ENCODE measurements around the gene EIF2D.

The EIF2D gene

GRCh38 chr1:206656936-206657335 is 44.7 kb upstream of the EIF2D start:
- Histone ChIP-seq H3K36me3 (ENCODE audit: insufficient read depth, low read length) (no peaks in the 10 kb centered on the region), H3K4me2 (ENCODE audit: insufficient read depth, low read length) (no peak overlapping the region), H3K27ac (ENCODE audit: low read length) (no peak overlapping the region), H3K9ac (ENCODE audit: low read depth, low read length) (no peak overlapping the region), H4K20me1 (ENCODE audit: insufficient read depth, low read length) (no peaks in the 10 kb centered on the region), H3K27me3 (ENCODE audit: insufficient read depth, low read length, poor library complexity) (no peaks in the 10 kb centered on the region), H3K79me2 (ENCODE audit: insufficient read depth, low read length) (no peaks in the 10 kb centered on the region), H2AFZ (ENCODE audit: low read depth, low read length) (no peak overlapping the region), H3K4me1 (ENCODE audit: insufficient read depth, low read length) (peaks cover 5% of the 10 kb centered on the region), H3K4me3 (ENCODE audit: low read depth in 1 of 2, low read length in 2 of 2) (no peak overlapping the region), H3K9me3 (ENCODE audit: insufficient read depth, low read length, severe bottlenecking) (no peaks in the 10 kb centered on the region)
- TF ChIP-seq EZH2 (IDR thresholded peaks at IDR 0.05; ENCODE audit: borderline replicate concordance, low read depth, low read length, severe bottlenecking): no peak
- no peak for TF ChIP-seq CTCF (IDR thresholded peaks at IDR 0.05; ENCODE audit: borderline replicate concordance, extremely low read depth, low read length, poor library complexity, severe bottlenecking)
- no peak for ATAC-seq (ENCODE audit: insufficient read depth, low read depth)
- no peak for DNase-seq

- no peak overlapping the region for H3K4me3 ChIP-seq (ENCODE audit: low read depth in 1 of 2, low read length in 2 of 2)
- H3K4me1 ChIP-seq (ENCODE audit: insufficient read depth, low read length): peaks cover 5% of the 10 kb centered on the region
- H3K79me2 ChIP-seq (ENCODE audit: insufficient read depth, low read length): no peaks in the 10 kb centered on the region
- H3K9ac ChIP-seq (ENCODE audit: low read depth, low read length): no peak overlapping the region
- no peak for TF ChIP-seq CTCF (IDR thresholded peaks at IDR 0.05; ENCODE audit: borderline replicate concordance, extremely low read depth, low read length, poor library complexity, severe bottlenecking)
- no peak for TF ChIP-seq EZH2 (IDR thresholded peaks at IDR 0.05; ENCODE audit: borderline replicate concordance, low read depth, low read length, severe bottlenecking)
- H3K36me3 ChIP-seq (ENCODE audit: insufficient read depth, low read length): no peaks in the 10 kb centered on the region
- no peaks in the 10 kb centered on the region for H3K27me3 ChIP-seq (ENCODE audit: insufficient read depth, low read length, poor library complexity)
- no peaks in the 10 kb centered on the region for H4K20me1 ChIP-seq (ENCODE audit: insufficient read depth, low read length)
- H2AFZ ChIP-seq (ENCODE audit: low read depth, low read length): no peak overlapping the region
- no peak overlapping the region for H3K4me2 ChIP-seq (ENCODE audit: insufficient read depth, low read length)
- H3K9me3 ChIP-seq (ENCODE audit: insufficient read depth, low read length, severe bottlenecking): no peaks in the 10 kb centered on the region
- no peak overlapping the region for H3K27ac ChIP-seq (ENCODE audit: low read length)
- DNase-seq (no peak), ATAC-seq (ENCODE audit: insufficient read depth, low read depth) (no peak)
Observed at GRCh38 chr1:206655471-206655882, 43.2 kb upstream of the EIF2D start.

GRCh38 chr1:206654828-206655227 is 42.6 kb upstream of the EIF2D start:
- H3K9me3 ChIP-seq (ENCODE audit: insufficient read depth, low read length, severe bottlenecking): no peaks in the 10 kb centered on the region
- no peaks in the 10 kb centered on the region for H3K79me2 ChIP-seq (ENCODE audit: insufficient read depth, low read length)
- H3K4me2 ChIP-seq (ENCODE audit: insufficient read depth, low read length): no peak overlapping the region
- no peaks in the 10 kb centered on the region for H4K20me1 ChIP-seq (ENCODE audit: insufficient read depth, low read length)
- H3K36me3 ChIP-seq (ENCODE audit: insufficient read depth, low read length): no peaks in the 10 kb centered on the region
- H3K4me3 ChIP-seq (ENCODE audit: low read depth in 1 of 2, low read length in 2 of 2): no peak overlapping the region
- DNase-seq: no peak
- H3K9ac ChIP-seq (ENCODE audit: low read depth, low read length): no peak overlapping the region
- no peak for ATAC-seq (ENCODE audit: insufficient read depth, low read depth)
- H3K4me1 ChIP-seq (ENCODE audit: insufficient read depth, low read length): peaks cover 5% of the 10 kb centered on the region
- no peak overlapping the region for H2AFZ ChIP-seq (ENCODE audit: low read depth, low read length)
- no peak for TF ChIP-seq CTCF (IDR thresholded peaks at IDR 0.05; ENCODE audit: borderline replicate concordance, extremely low read depth, low read length, poor library complexity, severe bottlenecking)
- no peak for TF ChIP-seq EZH2 (IDR thresholded peaks at IDR 0.05; ENCODE audit: borderline replicate concordance, low read depth, low read length, severe bottlenecking)
- no peaks in the 10 kb centered on the region for H3K27me3 ChIP-seq (ENCODE audit: insufficient read depth, low read length, poor library complexity)
- no peak overlapping the region for H3K27ac ChIP-seq (ENCODE audit: low read length)

All from DND-41 (cell line).